HEK293 (cell line): ENCODE measurements around the gene TRAP1.

Experiments used
- BCL11B ChIP-seq: fragments of 450-650 bp; formaldehyde crosslinking; IDR thresholded peaks from 2 replicates; pipeline ENCODE4 v1.5.1; 2016; ENCODE audit warnings: low read depth, missing biosample characterization, missing genetic modification characterization
- CTCF ChIP-seq: fragments of 450-650 bp; formaldehyde crosslinking; IDR thresholded peaks from 2 replicates; pipeline ENCODE4 v1.5.1; 2016; ENCODE audit warnings: missing biosample characterization, missing genetic modification characterization
- HOXA7 ChIP-seq: sonication (generic); formaldehyde crosslinking; IDR thresholded peaks from 2 replicates; pipeline ENCODE4 v1.8.1; 2022; ENCODE audit warnings: missing genetic modification reagents, borderline replicate concordance
- MYNN ChIP-seq: fragments of 450-650 bp; formaldehyde crosslinking; IDR thresholded peaks from 2 replicates; pipeline ENCODE4 v1.5.1; 2016; ENCODE audit warnings: missing biosample characterization, missing genetic modification characterization, borderline replicate concordance
- YY1 ChIP-seq: fragments of 450-650 bp; formaldehyde crosslinking; IDR thresholded peaks from 2 replicates; pipeline ENCODE4 v1.5.1; 2018; ENCODE audit warnings: missing biosample characterization, missing genetic modification characterization
- ZBTB48 ChIP-seq: fragments of 450-650 bp; formaldehyde crosslinking; IDR thresholded peaks from 2 replicates; pipeline ENCODE4 v1.5.1; 2016; ENCODE audit warnings: missing biosample characterization, missing genetic modification characterization
- ZNF175 ChIP-seq: fragments of 450-650 bp; formaldehyde crosslinking; IDR thresholded peaks from 2 replicates; pipeline ENCODE4 v1.5.1; 2016; ENCODE audit warnings: missing biosample characterization, missing genetic modification characterization
- ZNF311 ChIP-seq: fragments of 450-650 bp; formaldehyde crosslinking; IDR thresholded peaks from 2 replicates; pipeline ENCODE4 v1.5.1; 2017; ENCODE audit warnings: missing biosample characterization, missing genetic modification characterization, borderline replicate concordance
- ZNF514 ChIP-seq: fragments of 450-650 bp; formaldehyde crosslinking; IDR thresholded peaks from 2 replicates; pipeline ENCODE4 v1.5.1; 2016; ENCODE audit warnings: missing biosample characterization, missing genetic modification characterization
- ZNF670 ChIP-seq: fragments of 450-650 bp; formaldehyde crosslinking; IDR thresholded peaks from 2 replicates; pipeline ENCODE4 v1.5.1; 2016; ENCODE audit warnings: missing biosample characterization, missing genetic modification characterization, low read depth
- TF ChIP-seq, protein P1 (sequence below): fragments of 450-650 bp; formaldehyde crosslinking; IDR thresholded peaks from 2 replicates; pipeline ENCODE4 v1.5.1; 2016; ENCODE audit warnings: missing biosample characterization, missing genetic modification characterization
- TF ChIP-seq, protein P2 (sequence below): fragments of 450-650 bp; formaldehyde crosslinking; IDR thresholded peaks from 2 replicates; pipeline ENCODE4 v1.5.1; 2016; ENCODE audit warnings: missing biosample characterization, missing genetic modification characterization
- TF ChIP-seq, protein P3 (sequence below): fragments of 450-650 bp; formaldehyde crosslinking; IDR thresholded peaks from 2 replicates; pipeline ENCODE4 v1.5.1; 2016; ENCODE audit warnings: missing biosample characterization, missing genetic modification characterization

- no peak for TF ChIP-seq CTCF (tag by site-specific recombination)
- TF ChIP-seq ZNF514 (tag by site-specific recombination): no peak
- TF ChIP-seq, protein P1, sequence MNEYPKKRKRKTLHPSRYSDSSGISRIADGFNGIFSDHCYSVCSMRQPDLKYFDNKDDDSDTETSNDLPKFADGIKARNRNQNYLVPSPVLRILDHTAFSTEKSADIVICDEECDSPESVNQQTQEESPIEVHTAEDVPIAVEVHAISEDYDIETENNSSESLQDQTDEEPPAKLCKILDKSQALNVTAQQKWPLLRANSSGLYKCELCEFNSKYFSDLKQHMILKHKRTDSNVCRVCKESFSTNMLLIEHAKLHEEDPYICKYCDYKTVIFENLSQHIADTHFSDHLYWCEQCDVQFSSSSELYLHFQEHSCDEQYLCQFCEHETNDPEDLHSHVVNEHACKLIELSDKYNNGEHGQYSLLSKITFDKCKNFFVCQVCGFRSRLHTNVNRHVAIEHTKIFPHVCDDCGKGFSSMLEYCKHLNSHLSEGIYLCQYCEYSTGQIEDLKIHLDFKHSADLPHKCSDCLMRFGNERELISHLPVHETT (tag by site-specific recombination): no peak
- no peak for TF ChIP-seq MYNN (tag by site-specific recombination)
- TF ChIP-seq ZNF311 (tag by site-specific recombination): no peak
- TF ChIP-seq ZNF670 (tag by site-specific recombination): no peak
- TF ChIP-seq, protein P2, sequence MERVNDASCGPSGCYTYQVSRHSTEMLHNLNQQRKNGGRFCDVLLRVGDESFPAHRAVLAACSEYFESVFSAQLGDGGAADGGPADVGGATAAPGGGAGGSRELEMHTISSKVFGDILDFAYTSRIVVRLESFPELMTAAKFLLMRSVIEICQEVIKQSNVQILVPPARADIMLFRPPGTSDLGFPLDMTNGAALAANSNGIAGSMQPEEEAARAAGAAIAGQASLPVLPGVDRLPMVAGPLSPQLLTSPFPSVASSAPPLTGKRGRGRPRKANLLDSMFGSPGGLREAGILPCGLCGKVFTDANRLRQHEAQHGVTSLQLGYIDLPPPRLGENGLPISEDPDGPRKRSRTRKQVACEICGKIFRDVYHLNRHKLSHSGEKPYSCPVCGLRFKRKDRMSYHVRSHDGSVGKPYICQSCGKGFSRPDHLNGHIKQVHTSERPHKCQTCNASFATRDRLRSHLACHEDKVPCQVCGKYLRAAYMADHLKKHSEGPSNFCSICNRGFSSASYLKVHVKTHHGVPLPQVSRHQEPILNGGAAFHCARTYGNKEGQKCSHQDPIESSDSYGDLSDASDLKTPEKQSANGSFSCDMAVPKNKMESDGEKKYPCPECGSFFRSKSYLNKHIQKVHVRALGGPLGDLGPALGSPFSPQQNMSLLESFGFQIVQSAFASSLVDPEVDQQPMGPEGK (tag by site-specific recombination): no peak
- no peak for TF ChIP-seq ZNF175 (tag by site-specific recombination)
- no peak for TF ChIP-seq BCL11B (tag by site-specific recombination)
- no peak for TF ChIP-seq YY1 (tag by site-specific recombination)
- no peak for TF ChIP-seq ZBTB48 (tag by site-specific recombination)
- TF ChIP-seq, protein P3, sequence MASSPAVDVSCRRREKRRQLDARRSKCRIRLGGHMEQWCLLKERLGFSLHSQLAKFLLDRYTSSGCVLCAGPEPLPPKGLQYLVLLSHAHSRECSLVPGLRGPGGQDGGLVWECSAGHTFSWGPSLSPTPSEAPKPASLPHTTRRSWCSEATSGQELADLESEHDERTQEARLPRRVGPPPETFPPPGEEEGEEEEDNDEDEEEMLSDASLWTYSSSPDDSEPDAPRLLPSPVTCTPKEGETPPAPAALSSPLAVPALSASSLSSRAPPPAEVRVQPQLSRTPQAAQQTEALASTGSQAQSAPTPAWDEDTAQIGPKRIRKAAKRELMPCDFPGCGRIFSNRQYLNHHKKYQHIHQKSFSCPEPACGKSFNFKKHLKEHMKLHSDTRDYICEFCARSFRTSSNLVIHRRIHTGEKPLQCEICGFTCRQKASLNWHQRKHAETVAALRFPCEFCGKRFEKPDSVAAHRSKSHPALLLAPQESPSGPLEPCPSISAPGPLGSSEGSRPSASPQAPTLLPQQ (tag by site-specific recombination): no peak
- no peak for TF ChIP-seq HOXA7 (CRISPR knock-in tag)
Observed at GRCh38 chr16:3681206-3681605, 36.1 kb downstream of the TRAP1 start.
